GM18867 (cell line): ENCODE measurements around the gene EXT2.

Experiments used
- ATAC-seq: cut with Tn5 transposase; IDR thresholded peaks from one replicate; pipeline ENCODE4 v1.9.1; 2021; ENCODE audit warnings: mild to moderate bottlenecking, moderate library complexity; ENCODE audit not compliant: unreplicated experiment

The EXT2 gene

DNA sequence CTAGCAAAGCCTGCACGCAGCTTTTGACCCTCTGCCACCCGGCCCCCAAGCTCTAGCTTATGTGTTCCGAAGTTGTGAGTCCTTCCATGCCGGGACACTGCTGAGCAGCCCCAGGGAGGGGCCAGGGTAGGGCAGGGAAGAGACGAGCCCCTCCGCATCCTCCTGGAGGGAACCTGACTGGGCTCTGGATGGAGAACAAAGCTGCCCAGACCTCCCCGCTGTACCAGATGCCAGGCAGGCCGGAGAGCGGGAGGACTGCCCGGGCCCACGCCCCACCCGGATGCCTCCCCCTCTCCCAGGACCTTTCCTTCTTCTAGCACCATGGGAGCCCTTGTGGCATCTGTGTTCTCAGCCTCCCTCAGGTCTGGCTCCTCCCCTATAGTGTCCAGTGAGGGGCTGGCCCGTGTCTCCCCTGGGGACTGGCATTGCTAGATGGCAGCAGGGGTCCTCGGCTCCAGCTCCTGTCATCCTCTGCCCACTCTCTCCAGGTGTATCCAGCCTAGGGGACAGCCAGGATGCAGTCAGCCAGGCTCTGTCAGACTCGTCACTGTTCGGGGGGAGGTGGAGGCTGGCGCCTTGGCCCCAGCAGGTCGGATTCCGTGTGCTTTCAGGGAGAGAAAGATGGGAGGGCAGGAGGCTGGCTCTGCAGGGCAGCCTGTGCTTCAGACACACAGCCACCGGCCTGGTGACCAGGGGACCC lies 168.4 kb downstream of the EXT2 start:
- ATAC-seq: no peak

DNA sequence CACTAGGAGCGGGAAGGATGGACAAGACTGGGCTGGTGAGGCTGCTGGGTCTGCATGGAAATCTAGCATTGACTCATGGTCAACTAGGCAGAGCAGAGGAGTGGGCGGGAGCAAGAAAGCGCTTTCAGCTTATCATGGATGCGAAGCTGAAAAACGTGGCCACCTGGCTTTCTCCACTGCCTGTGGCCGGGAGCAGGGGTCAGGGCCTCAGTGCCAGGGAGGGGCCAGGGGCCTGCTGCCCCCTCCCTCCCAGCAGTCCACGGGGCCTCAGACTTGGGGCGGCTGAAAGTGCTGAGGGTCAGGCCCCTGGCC lies 168.9 kb downstream of the EXT2 start:
- no peak for ATAC-seq

GRCh38 chr11:44264761-44265160 lies 169.3 kb downstream of the EXT2 start:
- ATAC-seq: no peak

GRCh38 chr11:44266056-44266780 lies 170.7 kb downstream of the EXT2 start:
- ATAC-seq: no peak

- no peak for ATAC-seq
Observed at GRCh38 chr11:44267006-44267749, 171.7 kb downstream of the EXT2 start.

GRCh38 chr11:44267750-44268613 lies 172.5 kb downstream of the EXT2 start:
- ATAC-seq: no peak

- no peak for ATAC-seq
Observed at GRCh38 chr11:44268614-44269080, 173.2 kb downstream of the EXT2 start.

GRCh38 chr11:44269369-44270351 lies 174.2 kb downstream of the EXT2 start:
- no peak for ATAC-seq

DNA sequence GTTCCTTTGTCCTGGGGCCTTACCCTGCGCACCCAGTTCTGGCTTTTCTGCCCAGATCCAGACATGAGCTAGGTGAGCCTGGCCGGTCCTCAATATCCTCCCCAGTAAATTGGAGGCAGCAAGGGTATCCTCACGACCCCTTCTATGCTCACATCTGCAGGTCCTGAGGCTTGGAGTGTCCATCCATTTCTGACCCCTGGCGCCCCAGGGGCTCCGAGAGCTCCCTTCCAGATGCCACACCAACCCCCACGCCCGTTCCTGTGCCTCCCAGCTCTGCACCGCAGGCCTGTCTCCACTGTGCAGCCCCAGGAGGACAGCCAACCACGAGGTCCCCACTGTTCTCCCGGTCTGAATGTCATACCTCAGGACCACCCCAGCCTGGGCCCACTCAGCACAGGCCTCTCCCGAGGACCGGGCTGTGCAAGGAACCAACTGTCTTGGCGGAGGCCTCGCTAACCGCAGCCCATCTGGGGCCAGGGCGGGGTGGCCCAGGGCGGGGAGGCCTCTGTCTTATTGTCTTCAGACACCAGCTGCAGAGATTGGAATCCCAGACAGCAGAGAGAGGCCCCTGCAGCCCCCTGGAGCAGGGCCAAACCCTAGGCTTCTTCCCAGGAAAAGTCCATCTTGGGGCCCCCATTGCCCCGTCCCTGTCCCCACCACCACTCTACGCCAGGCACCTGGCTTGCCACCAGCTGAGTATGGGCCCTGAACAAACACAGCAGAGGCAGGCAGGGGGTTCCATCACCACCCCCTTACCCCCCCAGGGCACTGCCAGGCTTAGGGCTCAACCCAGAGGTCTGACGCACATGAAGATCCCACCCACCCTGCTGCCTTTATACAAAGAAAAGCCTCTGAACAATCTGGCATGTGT lies 175.2 kb downstream of the EXT2 start:
- no peak for ATAC-seq

- ATAC-seq: no peak
Observed at GRCh38 chr11:44271286-44271685, 175.8 kb downstream of the EXT2 start.

DNA sequence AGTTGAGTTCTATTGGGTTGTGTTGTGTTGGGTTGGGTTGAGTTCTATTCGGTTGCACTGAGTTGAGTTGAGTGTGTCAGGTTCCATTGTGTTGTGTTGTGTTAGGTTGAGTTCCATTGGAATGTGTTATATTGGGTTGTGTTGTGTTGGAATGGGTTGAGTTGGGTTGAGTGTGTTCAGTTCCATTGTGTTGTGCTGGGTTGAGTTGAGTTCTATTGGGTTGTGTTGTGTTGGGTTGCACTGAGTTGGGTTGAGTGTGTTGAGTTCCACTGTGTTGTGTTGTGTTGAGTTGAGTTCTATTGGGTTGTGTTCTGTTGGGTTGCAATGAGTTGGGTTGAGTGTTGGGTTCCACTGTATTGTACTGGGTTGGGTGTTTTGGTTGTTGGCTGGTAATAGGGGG lies 178.9 kb downstream of the EXT2 start:
- no peak for ATAC-seq

DNA sequence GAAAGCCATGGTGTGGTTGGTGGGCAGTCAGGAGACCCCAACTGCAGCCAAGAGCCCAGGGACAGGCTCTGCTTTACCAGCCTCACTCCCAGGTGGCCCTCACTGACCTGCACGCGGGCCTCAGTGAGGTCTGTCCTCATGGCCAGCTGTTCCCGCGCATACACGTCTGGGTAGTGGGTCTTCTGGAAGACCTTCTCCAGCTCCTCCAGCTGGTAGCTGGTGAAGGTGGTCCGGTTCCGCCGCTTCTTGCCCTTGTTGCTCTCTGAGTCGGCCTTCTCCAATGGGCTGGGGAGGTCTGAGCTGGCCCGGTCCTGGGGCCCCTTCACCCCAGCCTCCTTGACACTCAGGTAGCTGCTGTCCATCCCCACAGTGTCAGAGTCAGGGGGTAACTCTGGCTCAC lies 179.8 kb downstream of the EXT2 start:
- no peak for ATAC-seq

DNA sequence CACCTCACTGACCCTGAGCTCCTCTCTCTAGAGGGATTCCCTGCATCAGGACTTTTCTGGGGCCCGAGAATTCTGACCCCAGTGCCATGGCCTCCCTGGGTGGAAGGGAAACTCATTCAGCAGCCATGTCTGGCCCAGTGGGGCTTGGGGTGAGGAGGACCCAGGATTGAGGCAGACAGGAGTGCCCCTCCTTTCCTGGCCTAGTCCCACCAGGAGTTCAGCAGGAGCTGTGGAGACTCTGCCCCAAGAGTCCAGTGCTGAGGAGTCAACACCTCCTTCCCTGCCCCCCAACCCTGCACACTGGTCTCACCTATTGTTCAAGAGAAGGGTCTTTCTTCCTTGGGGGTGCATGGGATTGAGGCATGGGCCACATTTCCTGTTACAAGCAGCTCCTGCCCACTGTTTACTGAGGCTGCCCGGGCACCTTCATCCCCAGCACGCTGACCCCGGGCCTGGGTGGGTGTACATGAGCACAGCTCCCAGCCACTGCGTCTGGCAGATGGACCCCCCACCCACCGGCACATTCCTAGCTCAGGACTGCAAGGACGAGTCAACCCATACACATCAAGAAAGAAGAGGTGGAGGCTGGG lies 180.6 kb downstream of the EXT2 start:
- ATAC-seq: no peak

DNA sequence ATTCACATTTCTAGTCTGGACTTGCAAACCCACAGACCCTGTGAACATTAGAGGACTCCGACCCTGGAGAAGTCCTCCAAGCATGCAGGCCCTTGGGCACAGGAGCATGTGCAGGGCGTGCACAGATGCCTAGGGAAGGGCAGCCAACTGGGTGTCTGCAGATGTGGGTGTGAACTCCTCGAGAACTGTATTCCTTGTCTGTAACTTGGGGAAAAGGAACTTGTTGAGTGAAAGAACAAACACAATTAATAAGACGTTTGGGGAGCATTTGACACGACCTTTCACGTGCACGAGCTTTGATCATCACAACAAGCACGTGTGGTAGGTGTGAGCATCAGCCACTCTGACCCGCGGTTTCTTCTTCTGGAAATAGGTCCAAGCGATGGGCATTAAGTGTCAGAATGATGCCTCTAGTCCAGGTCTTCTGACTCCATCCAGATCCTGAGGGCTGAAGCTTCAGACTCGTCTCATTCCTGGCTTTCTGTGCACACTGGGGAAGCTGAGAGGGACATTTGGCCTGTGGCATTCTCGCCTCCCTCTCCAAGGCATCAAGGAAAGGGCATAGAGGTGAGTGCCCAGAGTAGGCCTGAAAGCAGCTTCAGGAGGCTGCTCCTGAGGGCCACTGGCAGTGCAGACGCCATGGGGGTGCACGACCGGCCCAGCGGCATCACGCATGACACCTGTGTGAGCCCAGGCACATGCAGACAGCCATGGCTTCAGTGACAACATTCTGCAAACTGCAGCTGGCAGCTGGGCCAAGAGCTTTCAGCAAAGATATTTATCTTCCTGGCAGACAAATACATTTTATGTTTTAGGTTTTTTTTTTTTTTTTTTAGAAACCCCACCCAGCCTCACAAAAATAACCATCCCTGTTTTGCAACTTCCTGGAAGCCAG lies 182.0 kb downstream of the EXT2 start:
- ATAC-seq: no peak

DNA sequence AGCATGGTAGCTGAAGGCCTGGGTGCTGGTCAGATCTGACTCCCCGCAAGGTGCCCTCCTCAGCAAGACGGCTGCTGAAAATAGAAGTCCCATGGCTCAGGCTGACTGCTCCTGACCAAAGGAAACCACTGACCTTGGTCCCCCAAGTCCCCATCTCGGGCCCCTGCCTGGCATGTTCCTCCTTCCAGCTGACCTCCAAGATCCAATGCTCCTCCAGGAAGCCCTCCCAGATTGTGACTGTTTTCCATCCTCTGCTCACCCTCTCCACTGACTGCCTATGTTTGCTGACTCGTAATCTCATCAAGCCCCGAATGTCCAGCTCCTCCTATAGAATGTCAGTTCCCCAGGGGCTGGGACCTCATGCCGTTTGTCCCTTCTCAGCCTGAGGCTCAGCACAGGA lies 184.0 kb downstream of the EXT2 start:
- no peak for ATAC-seq

GRCh38 chr11:44280257-44280656 lies 184.8 kb downstream of the EXT2 start:
- no peak for ATAC-seq

DNA sequence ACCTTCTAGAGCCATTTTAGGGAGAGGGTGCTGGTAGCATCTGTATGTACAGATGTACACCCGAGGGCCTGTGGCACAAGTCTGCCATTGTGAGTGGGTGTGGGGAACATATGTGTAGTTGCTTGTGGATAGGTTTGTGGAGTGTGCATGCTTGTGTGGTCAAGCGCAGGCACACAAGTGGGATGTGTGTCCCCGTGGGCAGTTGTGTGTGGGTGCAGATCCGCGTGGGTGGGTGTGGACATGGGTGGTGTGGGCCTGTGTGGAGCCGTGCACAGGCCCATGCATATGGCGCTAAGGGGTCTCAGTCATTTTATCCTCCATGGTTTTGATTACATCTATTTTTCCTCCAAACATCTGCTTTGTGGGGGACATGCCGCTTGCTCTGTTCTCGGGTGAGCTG lies 185.7 kb downstream of the EXT2 start:
- no peak for ATAC-seq

- no peak for ATAC-seq
Observed at GRCh38 chr11:44282620-44283019, 187.1 kb downstream of the EXT2 start.
